Keratinocyte (primary cell): ENCODE results near the gene XPA. TPM values are rescaled to one million over a fixed set of nuclear protein-coding genes. Genes with fewer than 3 reads are reported as not detected.

Experiments used
- DNase-seq: peaks from one replicate; pipeline ENCODE4 v3.0.0-alpha.2; 2011; ENCODE audit warnings: low read depth, missing footprints, low spot score
- FAIRE-seq: peaks from 2 replicates; lab custom pipeline; 2011; peaks lifted over from hg19 to GRCh38; lab: Jason Lieb, UNC
- H2AFZ ChIP-seq: 2 replicates; pipeline ENCODE4 v1.6.0; 2012; ENCODE audit warnings: low read length, control low read depth, inconsistent platforms; ENCODE audit not compliant: control insufficient read depth
- H3K27ac ChIP-seq: 2 replicates; pipeline ENCODE4 v1.5.1; 2011; ENCODE audit warnings: low read length; ENCODE audit not compliant: control insufficient read depth, insufficient read depth
- H3K27me3 ChIP-seq: 3 replicates; pipeline ENCODE4 v1.6.0; 2011; ENCODE audit warnings: low read length; ENCODE audit not compliant: control insufficient read depth, insufficient read depth; ENCODE audit errors: extremely low read depth
- H3K36me3 ChIP-seq, 2 experiments: 2 replicates in 1 of 2; 3 replicates in 1 of 2; pipeline ENCODE4 v1.5.1; 2011; ENCODE audit warnings: low read length in 2 of 2, mild to moderate bottlenecking in 1 of 2; ENCODE audit not compliant: control insufficient read depth in 2 of 2, insufficient read depth in 2 of 2; ENCODE audit errors: extremely low read depth in 1 of 2
- H3K4me1 ChIP-seq: 3 replicates; pipeline ENCODE4 v1.5.1; 2011; ENCODE audit warnings: low read length; ENCODE audit not compliant: control insufficient read depth, insufficient read depth; ENCODE audit errors: extremely low read depth
- H3K4me2 ChIP-seq: 3 replicates; pipeline ENCODE4 v1.6.0; 2011; ENCODE audit warnings: low read depth, low read length; ENCODE audit not compliant: control insufficient read depth, insufficient read depth; ENCODE audit errors: extremely low read depth
- H3K4me3 ChIP-seq, 3 experiments: fragments of 200-600 bp in 1 of 3; sonication (generic) in 1 of 3; 2 replicates in 2 of 3; 3 replicates in 1 of 3; pipeline ENCODE4 v1.5.1; 2011 to 2016; ENCODE audit warnings: low read length in 3 of 3, mild to moderate bottlenecking in 3 of 3, control low read depth in 2 of 3, inconsistent platforms in 1 of 3, low read depth in 1 of 3, mixed read lengths in 1 of 3, mixed run types in 1 of 3, moderate library complexity in 1 of 3; ENCODE audit not compliant: control insufficient read depth in 2 of 3, insufficient read depth in 2 of 3; ENCODE audit errors: extremely low read depth in 1 of 3
- H3K79me2 ChIP-seq: 2 replicates; pipeline ENCODE4 v1.6.0; 2012; ENCODE audit warnings: low read length; ENCODE audit not compliant: control insufficient read depth, insufficient read depth
- H3K9ac ChIP-seq: 3 replicates; pipeline ENCODE4 v1.6.0; 2011; ENCODE audit warnings: low read length; ENCODE audit not compliant: control insufficient read depth, insufficient read depth; ENCODE audit errors: extremely low read depth
- H3K9me1 ChIP-seq: 3 replicates; pipeline ENCODE4 v1.6.0; 2011; ENCODE audit warnings: low read length; ENCODE audit not compliant: control insufficient read depth, insufficient read depth; ENCODE audit errors: extremely low read depth
- H3K9me3 ChIP-seq: 2 replicates; pipeline ENCODE4 v1.5.1; 2012; ENCODE audit warnings: low read depth, low read length; ENCODE audit not compliant: control insufficient read depth
- H4K20me1 ChIP-seq: 3 replicates; pipeline ENCODE4 v1.6.0; 2011; ENCODE audit warnings: low read length; ENCODE audit not compliant: control insufficient read depth, insufficient read depth; ENCODE audit errors: extremely low read depth
- CTCF ChIP-seq, 3 experiments: IDR thresholded peaks in 1 of 3; conservative IDR thresholded peaks in 1 of 3; optimal IDR thresholded peaks in 1 of 3; 2 replicates in 2 of 3; 3 replicates in 1 of 3; pipeline versions ENCODE3 to v1.5.1; 2011; ENCODE audit warnings: low read length in 3 of 3, mild to moderate bottlenecking in 3 of 3, moderate library complexity in 2 of 3, control low read depth in 1 of 3, inconsistent platforms in 1 of 3; ENCODE audit not compliant: insufficient read depth in 2 of 3; ENCODE audit errors: extremely low read depth in 1 of 3
- EZH2 ChIP-seq: IDR thresholded peaks from one replicate; pipeline ENCODE4 v1.6.1; 2012; ENCODE audit warnings: inconsistent platforms, mild to moderate bottlenecking, low read length, moderate library complexity
- dilution Hi-C: fragments of 300-500 bp; cut with MboI; formaldehyde crosslinking; loops from one replicate; pipeline ENCODE4 v1.7.0; 2020; ENCODE audit warnings: low sequenced_read_pairs; ENCODE audit not compliant: extremely low pct_ligation_motif_present
- polyA plus RNA-seq, 5 experiments: library from polyadenylated mRNA; depleted of rRNA in 3 of 5; stranded (reverse) in 3 of 5; stranded (forward) in 1 of 5; unstranded in 1 of 5; fragments of >200 nt; gene quantifications; 1 replicate in 1 of 5; 2 replicates in 3 of 5; 3 replicates in 1 of 5; pipeline versions ENCODE4 v1.2.1 to v1.2.3, GENCODE V29; 2011 to 2012; ENCODE audit warnings: missing spikeins in 2 of 5, low read depth in 1 of 5, low replicate concordance in 1 of 5

The XPA gene
- polyA plus RNA-seq, 1 donor (not counting 4 experiments of a cell fraction or from before 2014, with no cell fraction given): 4.1 TPM

GRCh38 chr9:97632248-97632984 is 64.7 kb downstream of the XPA start:
- peak overlapping the region; percentile 99 for H2AFZ ChIP-seq

GRCh38 chr9:97630591-97630990 is 66.5 kb downstream of the XPA start:
- dilution Hi-C loops: no loop called here
- TF ChIP-seq EZH2 (no peak), CTCF (optimal IDR thresholded peaks at IDR 0.05 in 1 of 3, IDR thresholded peaks at IDR 0.05 in 1 of 3, conservative IDR thresholded peaks at IDR 0.05 in 1 of 3; ENCODE audit: extremely low read depth in 1 of 3, insufficient read depth in 2 of 3, low read length in 3 of 3) (no peak)
- H3K79me2 ChIP-seq: peaks cover 48% of the 10 kb centered on the region
- no peak overlapping the region for H2AFZ ChIP-seq
- no peaks in the 10 kb centered on the region for H3K27me3 ChIP-seq
- no peak overlapping the region for H3K4me3 ChIP-seq
- H3K4me2 ChIP-seq: no peak overlapping the region
- FAIRE-seq (no peak), DNase-seq (no peak)
- no peaks in the 10 kb centered on the region for H3K9me3 ChIP-seq
- no peak overlapping the region for H3K9ac ChIP-seq
- peaks cover 3% of the 10 kb centered on the region for H4K20me1 ChIP-seq
- peaks cover 2% of the 10 kb centered on the region for H3K9me1 ChIP-seq
- H3K27ac ChIP-seq: no peak overlapping the region
- peaks cover 2% of the 10 kb centered on the region in 2 experiments for H3K36me3 ChIP-seq
- H3K4me1 ChIP-seq: peaks cover 16% of the 10 kb centered on the region

More at GRCh38 chr9:97632248-97632984, 64.7 kb downstream of the XPA start:
- Histone ChIP-seq H3K36me3 (peaks cover 0 to 2% of the 10 kb centered on the region in 2 experiments), H3K4me3 (peak overlapping the region; percentile 87 to 99 (median 98)), H3K9me1 (peaks cover 2% of the 10 kb centered on the region), H3K9ac (peak overlapping the region; percentile 100), H3K9me3 (no peaks in the 10 kb centered on the region), H3K4me2 (peak overlapping the region; percentile 100), H3K27me3 (no peaks in the 10 kb centered on the region), H3K4me1 (peaks cover 24% of the 10 kb centered on the region), H4K20me1 (peaks cover 3% of the 10 kb centered on the region), H3K79me2 (peaks cover 64% of the 10 kb centered on the region), H3K27ac (peak overlapping the region; percentile 100)
- FAIRE-seq (no peak), DNase-seq (peak; percentile 19)
- dilution Hi-C loops: no loop called here
- TF ChIP-seq CTCF (optimal IDR thresholded peaks at IDR 0.05 in 1 of 3, IDR thresholded peaks at IDR 0.05 in 1 of 3, conservative IDR thresholded peaks at IDR 0.05 in 1 of 3; ENCODE audit: extremely low read depth in 1 of 3, insufficient read depth in 2 of 3, low read length in 3 of 3) (no peak), EZH2 (no peak)
